ENCODE results near the gene FSTL5.

Gene FSTL5

DNA sequence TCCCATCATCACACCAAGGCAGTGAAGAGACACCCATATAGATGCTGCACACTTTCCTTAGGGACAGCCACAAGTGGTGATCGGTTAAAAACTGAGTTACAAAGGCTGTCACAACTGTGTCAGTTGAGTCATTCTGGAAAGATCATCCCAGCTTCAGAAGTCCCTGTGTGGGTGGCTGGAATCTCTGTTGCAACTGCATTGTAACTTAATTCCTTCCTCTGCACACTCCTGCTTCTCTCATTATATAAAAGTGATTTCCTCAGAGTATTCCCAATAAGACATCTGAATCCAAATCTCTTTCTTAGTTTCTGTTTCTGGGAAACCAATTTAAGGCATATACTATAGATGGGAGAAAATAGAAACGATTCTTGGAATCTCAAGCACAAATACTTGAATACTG is 88.1 kb downstream of the FSTL5 start:
- Histone ChIP-seq H3K9ac (ENCODE audit: low read depth, low read length, poor library complexity) (no peak overlapping the region), H2AK5ac (ENCODE audit: low read depth, low read length) (no peak overlapping the region), H3K36me3 (replicated peaks in 1 of 2; ENCODE audit: control insufficient read depth in 2 of 2, insufficient read depth in 2 of 2, low read length in 2 of 2) (no peaks in the 10 kb centered on the region), H3K4me1 (ENCODE audit: control insufficient read depth in 2 of 2, insufficient read depth in 1 of 2, low read depth in 1 of 2, low read length in 2 of 2) (no peaks in the 10 kb centered on the region), H3K4me3 (ENCODE audit: low read length in 2 of 2) (no peak overlapping the region), H2BK15ac (ENCODE audit: low read length) (no peak overlapping the region), H2AFZ (ENCODE audit: low read length) (no peak overlapping the region), H4K8ac (ENCODE audit: low read depth, low read length) (no peak overlapping the region), H3K23ac (ENCODE audit: low read depth, low read length, poor library complexity) (no peak overlapping the region), H2BK120ac (ENCODE audit: low read depth, low read length) (no peak overlapping the region), H2BK12ac (ENCODE audit: low read length) (no peak overlapping the region), H3K27ac (replicated peaks; ENCODE audit: low read length) (no peak overlapping the region), H3K4ac (ENCODE audit: low read length) (no peak overlapping the region), H3K79me1 (ENCODE audit: low read depth, low read length) (no peaks in the 10 kb centered on the region), H3K4me2 (ENCODE audit: insufficient read depth, low read length, poor library complexity, severe bottlenecking) (no peak overlapping the region), H3K18ac (ENCODE audit: low read length) (no peak overlapping the region), H3K14ac (ENCODE audit: low read length) (no peak overlapping the region), H4K91ac (ENCODE audit: low read depth, low read length, poor library complexity) (no peak overlapping the region), H3K27me3 (ENCODE audit: control insufficient read depth in 3 of 3, insufficient read depth in 3 of 3, low read depth in 1 of 3, low read length in 3 of 3) (no peaks in the 10 kb centered on the region), H2BK5ac (ENCODE audit: low read length) (no peak overlapping the region), H3K9me3 (replicated peaks in 1 of 2; ENCODE audit: control insufficient read depth in 2 of 2, insufficient read depth in 1 of 2, low read depth in 1 of 2, low read length in 2 of 2) (peaks cover 0 to 3% of the 10 kb centered on the region in 2 donors)
- no CpG with 5 or more reads among the region's 2 CpGs for WGBS, 2 donors (ENCODE audit: extremely low coverage in 2 of 2, insufficient read length in 2 of 2, insufficient replicate concordance in 1 of 2)
- no peak for DNase-seq (ENCODE audit: low spot score)

- H3K36me3 ChIP-seq (replicated peaks in 1 of 2; ENCODE audit: control insufficient read depth in 2 of 2, insufficient read depth in 2 of 2, low read length in 2 of 2) = no peaks in the 10 kb centered on the region
- H4K8ac ChIP-seq (ENCODE audit: low read depth, low read length) = no peak overlapping the region
- no peak overlapping the region for H3K9ac ChIP-seq (ENCODE audit: low read depth, low read length, poor library complexity)
- H4K91ac ChIP-seq (ENCODE audit: low read depth, low read length, poor library complexity) = no peak overlapping the region
- no peak overlapping the region for H2BK15ac ChIP-seq (ENCODE audit: low read length)
- no peak overlapping the region for H3K4me3 ChIP-seq (ENCODE audit: low read length in 2 of 2)
- peak; percentile 32 for DNase-seq (ENCODE audit: low spot score)
- no peak overlapping the region for H2BK5ac ChIP-seq (ENCODE audit: low read length)
- peaks cover 3 to 5% of the 10 kb centered on the region in 2 donors for H3K4me1 ChIP-seq (ENCODE audit: control insufficient read depth in 2 of 2, insufficient read depth in 1 of 2, low read depth in 1 of 2, low read length in 2 of 2)
- H3K14ac ChIP-seq (ENCODE audit: low read length) = no peak overlapping the region
- H3K9me3 ChIP-seq (replicated peaks in 1 of 2; ENCODE audit: control insufficient read depth in 2 of 2, insufficient read depth in 1 of 2, low read depth in 1 of 2, low read length in 2 of 2) = no peaks in the 10 kb centered on the region
- no peak overlapping the region for H3K23ac ChIP-seq (ENCODE audit: low read depth, low read length, poor library complexity)
- no peak overlapping the region for H2BK120ac ChIP-seq (ENCODE audit: low read depth, low read length)
- no peaks in the 10 kb centered on the region for H3K79me1 ChIP-seq (ENCODE audit: low read depth, low read length)
- no peak overlapping the region for H3K4ac ChIP-seq (ENCODE audit: low read length)
- H3K18ac ChIP-seq (ENCODE audit: low read length) = no peak overlapping the region
- no peak overlapping the region for H3K4me2 ChIP-seq (ENCODE audit: insufficient read depth, low read length, poor library complexity, severe bottlenecking)
- no peaks in the 10 kb centered on the region for H3K27me3 ChIP-seq (ENCODE audit: control insufficient read depth in 3 of 3, insufficient read depth in 3 of 3, low read depth in 1 of 3, low read length in 3 of 3)
- H2AFZ ChIP-seq (ENCODE audit: low read length) = peak overlapping the region; percentile 61
- no peak overlapping the region for H2AK5ac ChIP-seq (ENCODE audit: low read depth, low read length)
- WGBS, 2 donors (ENCODE audit: extremely low coverage in 2 of 2, insufficient read length in 2 of 2, insufficient replicate concordance in 1 of 2) = no CpG with 5 or more reads among the region's 2 CpGs
- H2BK12ac ChIP-seq (ENCODE audit: low read length) = no peak overlapping the region
- no peak overlapping the region for H3K27ac ChIP-seq (replicated peaks; ENCODE audit: low read length)
These were observed 102.6 kb downstream of the FSTL5 start for GRCh38 chr4:162061214-162061613.

DNA sequence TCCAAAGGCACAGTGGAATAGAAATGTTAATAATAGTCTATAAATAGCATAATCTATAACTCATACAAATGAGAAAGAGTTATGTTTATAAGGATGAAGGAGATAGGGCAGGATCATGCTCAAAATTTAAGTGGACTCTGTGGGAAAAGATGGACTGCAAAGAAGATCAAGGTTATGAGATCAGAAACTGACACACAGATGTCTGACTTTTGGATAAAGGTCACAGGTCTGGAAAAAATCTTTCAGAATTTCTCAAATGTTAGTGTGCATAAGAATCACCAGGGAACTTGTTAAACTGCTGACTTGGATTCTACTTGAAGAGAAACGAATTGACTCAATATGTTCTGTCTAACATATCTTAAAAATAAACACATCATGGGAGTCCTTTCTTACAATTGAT is 104.1 kb downstream of the FSTL5 start:
- no peaks in the 10 kb centered on the region for H3K27me3 ChIP-seq (ENCODE audit: control insufficient read depth in 3 of 3, insufficient read depth in 3 of 3, low read depth in 1 of 3, low read length in 3 of 3)
- H3K4ac ChIP-seq (ENCODE audit: low read length) = no peak overlapping the region
- no peak overlapping the region for H3K23ac ChIP-seq (ENCODE audit: low read depth, low read length, poor library complexity)
- H2AFZ ChIP-seq (ENCODE audit: low read length) = no peak overlapping the region
- H3K9me3 ChIP-seq (replicated peaks in 1 of 2; ENCODE audit: control insufficient read depth in 2 of 2, insufficient read depth in 1 of 2, low read depth in 1 of 2, low read length in 2 of 2) = no peaks in the 10 kb centered on the region
- peaks cover 3 to 5% of the 10 kb centered on the region in 2 donors for H3K4me1 ChIP-seq (ENCODE audit: control insufficient read depth in 2 of 2, insufficient read depth in 1 of 2, low read depth in 1 of 2, low read length in 2 of 2)
- H3K4me3 ChIP-seq (ENCODE audit: low read length in 2 of 2) = no peak overlapping the region
- no peak overlapping the region for H2BK15ac ChIP-seq (ENCODE audit: low read length)
- no CpG with 5 or more reads among the region's 1 CpG for WGBS, 2 donors (ENCODE audit: extremely low coverage in 2 of 2, insufficient read length in 2 of 2, insufficient replicate concordance in 1 of 2)
- no peak overlapping the region for H3K27ac ChIP-seq (replicated peaks; ENCODE audit: low read length)
- no peak overlapping the region for H4K8ac ChIP-seq (ENCODE audit: low read depth, low read length)
- H3K18ac ChIP-seq (ENCODE audit: low read length) = no peak overlapping the region
- H3K79me1 ChIP-seq (ENCODE audit: low read depth, low read length) = no peaks in the 10 kb centered on the region
- no peaks in the 10 kb centered on the region for H3K36me3 ChIP-seq (replicated peaks in 1 of 2; ENCODE audit: control insufficient read depth in 2 of 2, insufficient read depth in 2 of 2, low read length in 2 of 2)
- no peak overlapping the region for H2BK12ac ChIP-seq (ENCODE audit: low read length)
- no peak overlapping the region for H3K9ac ChIP-seq (ENCODE audit: low read depth, low read length, poor library complexity)
- no peak overlapping the region for H3K14ac ChIP-seq (ENCODE audit: low read length)
- DNase-seq (ENCODE audit: low spot score) = no peak
- no peak overlapping the region for H2AK5ac ChIP-seq (ENCODE audit: low read depth, low read length)
- no peak overlapping the region for H2BK5ac ChIP-seq (ENCODE audit: low read length)
- no peak overlapping the region for H2BK120ac ChIP-seq (ENCODE audit: low read depth, low read length)
- no peak overlapping the region for H4K91ac ChIP-seq (ENCODE audit: low read depth, low read length, poor library complexity)
- H3K4me2 ChIP-seq (ENCODE audit: insufficient read depth, low read length, poor library complexity, severe bottlenecking) = no peak overlapping the region

DNA sequence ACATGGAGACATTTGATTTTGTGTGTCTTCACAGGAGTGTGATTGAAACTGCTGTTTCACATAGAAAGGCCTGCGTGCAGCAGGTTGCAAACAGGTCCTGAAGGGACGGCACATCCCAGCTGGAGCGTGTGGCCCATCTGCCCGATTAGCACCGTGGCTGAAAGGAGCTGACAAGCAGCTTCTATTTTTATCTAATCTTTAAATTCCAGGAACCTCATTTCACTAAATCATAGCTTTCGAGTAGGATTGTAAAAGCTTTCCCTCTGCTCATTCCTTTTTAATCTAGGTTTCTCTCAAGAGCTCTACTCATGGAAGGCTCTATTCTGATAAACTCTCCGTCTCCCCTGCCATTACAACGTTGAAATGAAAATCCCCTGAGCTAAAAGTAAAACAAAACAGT is 106.8 kb downstream of the FSTL5 start:
- Histone ChIP-seq H3K23ac (ENCODE audit: low read depth, low read length, poor library complexity) (no peak overlapping the region), H4K8ac (ENCODE audit: low read depth, low read length) (no peak overlapping the region), H2BK15ac (ENCODE audit: low read length) (no peak overlapping the region), H3K9me3 (replicated peaks in 1 of 2; ENCODE audit: control insufficient read depth in 2 of 2, insufficient read depth in 1 of 2, low read depth in 1 of 2, low read length in 2 of 2) (no peaks in the 10 kb centered on the region), H3K9ac (ENCODE audit: low read depth, low read length, poor library complexity) (no peak overlapping the region), H3K27ac (replicated peaks; ENCODE audit: low read length) (no peak overlapping the region), H2AFZ (ENCODE audit: low read length) (peak overlapping the region; percentile 74), H2BK120ac (ENCODE audit: low read depth, low read length) (no peak overlapping the region), H2BK5ac (ENCODE audit: low read length) (no peak overlapping the region), H3K14ac (ENCODE audit: low read length) (no peak overlapping the region), H3K18ac (ENCODE audit: low read length) (no peak overlapping the region), H3K4ac (ENCODE audit: low read length) (no peak overlapping the region), H3K4me1 (ENCODE audit: control insufficient read depth in 2 of 2, insufficient read depth in 1 of 2, low read depth in 1 of 2, low read length in 2 of 2) (peaks cover 3 to 5% of the 10 kb centered on the region in 2 donors), H3K27me3 (ENCODE audit: control insufficient read depth in 3 of 3, insufficient read depth in 3 of 3, low read depth in 1 of 3, low read length in 3 of 3) (no peaks in the 10 kb centered on the region), H2AK5ac (ENCODE audit: low read depth, low read length) (no peak overlapping the region), H3K4me3 (ENCODE audit: low read length in 2 of 2) (no peak overlapping the region), H2BK12ac (ENCODE audit: low read length) (no peak overlapping the region), H3K79me1 (ENCODE audit: low read depth, low read length) (no peaks in the 10 kb centered on the region), H3K36me3 (replicated peaks in 1 of 2; ENCODE audit: control insufficient read depth in 2 of 2, insufficient read depth in 2 of 2, low read length in 2 of 2) (no peaks in the 10 kb centered on the region), H3K4me2 (ENCODE audit: insufficient read depth, low read length, poor library complexity, severe bottlenecking) (no peak overlapping the region), H4K91ac (ENCODE audit: low read depth, low read length, poor library complexity) (no peak overlapping the region)
- no CpG with 5 or more reads among the region's 8 CpGs for WGBS, 2 donors (ENCODE audit: extremely low coverage in 2 of 2, insufficient read length in 2 of 2, insufficient replicate concordance in 1 of 2)
- DNase-seq (ENCODE audit: low spot score) = no peak

Measured in neuronal stem cell (in vitro differentiated cells).